Astrocyte (in vitro differentiated cells and primary cell): ENCODE measurements around the gene EFCAB6. TPM values are rescaled to one million over a fixed set of nuclear protein-coding genes. Genes with fewer than 3 reads are reported as not detected.

Experiments used
- DNase-seq: peaks from one replicate; pipeline ENCODE4 v3.0.0-alpha.2; 2010; ENCODE audit warnings: low read depth
- FAIRE-seq: peaks from 2 replicates; lab custom pipeline; 2011; peaks lifted over from hg19 to GRCh38; lab: Jason Lieb, UNC
- H2AFZ ChIP-seq: 2 replicates; pipeline ENCODE4 v1.6.0; 2012; ENCODE audit warnings: low read depth, low read length, inconsistent platforms
- H3K27ac ChIP-seq: 2 replicates; pipeline ENCODE4 v1.5.1; 2011; ENCODE audit warnings: low read depth, low read length, inconsistent platforms
- H3K27me3 ChIP-seq: 2 replicates; pipeline ENCODE4 v1.6.0; 2011; ENCODE audit warnings: low read length, inconsistent platforms; ENCODE audit not compliant: insufficient read depth
- H3K36me3 ChIP-seq: 2 replicates; pipeline ENCODE4 v1.5.1; 2011; ENCODE audit warnings: low read length, inconsistent platforms; ENCODE audit not compliant: insufficient read depth
- H3K4me1 ChIP-seq: 2 replicates; pipeline ENCODE4 v1.5.1; 2011; ENCODE audit warnings: low read length, inconsistent platforms; ENCODE audit not compliant: insufficient read depth
- H3K4me2 ChIP-seq: 2 replicates; pipeline ENCODE4 v1.6.0; 2012; ENCODE audit warnings: low read length, inconsistent platforms
- H3K4me3 ChIP-seq: 2 replicates; pipeline ENCODE4 v1.5.1; 2011; ENCODE audit warnings: low read depth, mild to moderate bottlenecking, low read length, inconsistent platforms; ENCODE audit not compliant: insufficient read depth
- H3K79me2 ChIP-seq: 2 replicates; pipeline ENCODE4 v1.6.0; 2012; ENCODE audit warnings: mild to moderate bottlenecking, low read length, inconsistent platforms; ENCODE audit not compliant: insufficient read depth
- H3K9ac ChIP-seq: 2 replicates; pipeline ENCODE4 v1.6.0; 2012; ENCODE audit warnings: mild to moderate bottlenecking, low read length, inconsistent platforms
- H3K9me3 ChIP-seq: 2 replicates; pipeline ENCODE4 v1.5.1; 2012; ENCODE audit warnings: low read depth, mild to moderate bottlenecking, low read length, inconsistent platforms; ENCODE audit not compliant: insufficient read depth
- H4K20me1 ChIP-seq: 2 replicates; pipeline ENCODE4 v1.6.0; 2012; ENCODE audit warnings: low read length, inconsistent platforms; ENCODE audit not compliant: insufficient read depth
- H3K27ac Mint-ChIP-seq: one replicate; pipeline ENCODE4 v1.8.0; 2021; ENCODE audit warnings: mild to moderate bottlenecking, mixed read lengths; ENCODE audit not compliant: unreplicated experiment
- H3K27me3 Mint-ChIP-seq: one replicate; pipeline ENCODE4 v1.8.0; 2021; ENCODE audit warnings: low read depth, mixed read lengths; ENCODE audit not compliant: unreplicated experiment
- H3K36me3 Mint-ChIP-seq: one replicate; pipeline ENCODE4 v1.8.0; 2021; ENCODE audit warnings: low read depth, mixed read lengths; ENCODE audit not compliant: unreplicated experiment
- H3K4me1 Mint-ChIP-seq: one replicate; pipeline ENCODE4 v1.8.0; 2021; ENCODE audit warnings: low read depth, mixed read lengths; ENCODE audit not compliant: unreplicated experiment
- H3K4me3 Mint-ChIP-seq: one replicate; pipeline ENCODE4 v1.8.0; 2021; ENCODE audit warnings: mild to moderate bottlenecking, moderate library complexity, mixed read lengths; ENCODE audit not compliant: unreplicated experiment
- H3K9me3 Mint-ChIP-seq: one replicate; pipeline ENCODE4 v1.8.0; 2021; ENCODE audit warnings: mild to moderate bottlenecking, mixed read lengths; ENCODE audit not compliant: unreplicated experiment
- CTCF ChIP-seq: IDR thresholded peaks from 2 replicates; pipeline ENCODE4 v1.5.1; 2011; ENCODE audit warnings: low read depth, mild to moderate bottlenecking, inconsistent platforms, low read length, moderate library complexity; ENCODE audit not compliant: insufficient read depth
- EZH2 ChIP-seq: IDR thresholded peaks from 2 replicates; pipeline ENCODE4 v1.6.1; 2012; ENCODE audit warnings: mild to moderate bottlenecking, low read length, inconsistent platforms; ENCODE audit not compliant: insufficient read depth
- total RNA-seq: library from RNA; stranded (reverse); gene quantifications from 2 replicates; pipeline ENCODE4 v1.2.1, GENCODE V29; 2021

EFCAB6 gene
- total RNA-seq, 1 donor from 2014 or later: 1.2 TPM

- Histone ChIP-seq H3K9ac (no peak overlapping the region), H3K36me3 (no peaks in the 10 kb centered on the region), H3K27ac (no peak overlapping the region), H3K27me3 (no peaks in the 10 kb centered on the region), H4K20me1 (no peaks in the 10 kb centered on the region), H3K4me3 (no peak overlapping the region), H3K79me2 (no peaks in the 10 kb centered on the region), H2AFZ (no peak overlapping the region), H3K4me2 (no peak overlapping the region), H3K4me1 (no peaks in the 10 kb centered on the region), H3K9me3 (peaks cover 1% of the 10 kb centered on the region)
- Mint-ChIP-seq H3K36me3 (peaks cover 2% of the 10 kb centered on the region), H3K9me3 (no peaks in the 10 kb centered on the region), H3K27ac (no peak overlapping the region), H3K4me3 (no peak overlapping the region), H3K4me1 (peaks cover 4% of the 10 kb centered on the region), H3K27me3 (peaks cover 38% of the 10 kb centered on the region)
- FAIRE-seq (no peak), DNase-seq (no peak)
- TF ChIP-seq EZH2: no peak
- no peak for TF ChIP-seq CTCF
Observed at GRCh38 chr22:43514476-43515157, 297.5 kb downstream of the EFCAB6 start.

GRCh38 chr22:43512279-43512678 lies 299.8 kb downstream of the EFCAB6 start:
- H3K9me3 ChIP-seq: peaks cover 3% of the 10 kb centered on the region
- H3K4me3 ChIP-seq: no peak overlapping the region
- H3K4me3 Mint-ChIP-seq: no peak overlapping the region
- H3K4me2 ChIP-seq: no peak overlapping the region
- no peaks in the 10 kb centered on the region for H3K79me2 ChIP-seq
- H3K27me3 Mint-ChIP-seq: peaks cover 33% of the 10 kb centered on the region
- H3K27ac Mint-ChIP-seq: no peak overlapping the region
- no peak overlapping the region for H3K9ac ChIP-seq
- no peak overlapping the region for H3K27ac ChIP-seq
- no peaks in the 10 kb centered on the region for H3K4me1 ChIP-seq
- H3K4me1 Mint-ChIP-seq: no peaks in the 10 kb centered on the region
- no peaks in the 10 kb centered on the region for H3K9me3 Mint-ChIP-seq
- H3K27me3 ChIP-seq: no peaks in the 10 kb centered on the region
- DNase-seq (no peak), FAIRE-seq (no peak)
- TF ChIP-seq EZH2 (no peak), CTCF (no peak)
- no peaks in the 10 kb centered on the region for H4K20me1 ChIP-seq
- H3K36me3 ChIP-seq: no peaks in the 10 kb centered on the region
- H2AFZ ChIP-seq: no peak overlapping the region
- H3K36me3 Mint-ChIP-seq: no peaks in the 10 kb centered on the region

DNA sequence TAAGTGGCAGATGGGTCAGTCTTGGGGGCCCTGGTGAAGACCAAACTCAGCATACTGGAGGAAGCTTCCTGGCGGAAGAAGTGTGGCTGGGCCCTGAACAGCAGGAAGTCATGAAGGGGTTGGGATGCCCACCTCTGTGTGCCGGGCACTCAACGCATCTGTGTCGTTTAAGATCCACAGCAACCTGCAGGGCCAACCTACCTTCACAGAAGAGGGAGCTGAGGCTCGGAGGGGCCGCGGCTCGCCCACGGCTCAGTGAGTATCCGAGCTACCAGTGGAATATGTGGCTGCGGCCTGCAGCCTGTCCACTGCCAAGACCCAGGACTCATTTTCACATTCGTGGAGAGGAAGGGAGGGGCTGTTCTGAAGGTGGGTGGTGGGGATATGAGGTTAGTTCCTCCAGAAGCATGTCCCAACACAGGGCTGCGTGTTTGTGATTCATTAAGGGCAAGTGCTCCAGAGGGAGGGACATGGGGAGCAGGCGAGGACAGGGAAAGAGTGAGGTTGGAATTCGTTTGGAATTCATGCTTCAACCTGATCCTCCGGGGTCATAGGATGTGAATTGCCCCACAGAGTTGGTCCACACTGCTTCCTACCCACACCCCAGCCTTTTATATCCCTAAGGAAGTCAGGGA lies 300.7 kb downstream of the EFCAB6 start:
- Histone ChIP-seq H2AFZ (no peak overlapping the region), H3K27ac (no peak overlapping the region), H3K4me2 (no peak overlapping the region), H3K36me3 (no peaks in the 10 kb centered on the region), H3K27me3 (no peaks in the 10 kb centered on the region), H3K4me1 (no peaks in the 10 kb centered on the region), H3K9ac (no peak overlapping the region), H3K79me2 (no peaks in the 10 kb centered on the region), H3K4me3 (no peak overlapping the region), H3K9me3 (peaks cover 3% of the 10 kb centered on the region), H4K20me1 (no peaks in the 10 kb centered on the region)
- TF ChIP-seq CTCF (no peak), EZH2 (no peak)
- no peaks in the 10 kb centered on the region for H3K4me1 Mint-ChIP-seq
- H3K36me3 Mint-ChIP-seq: no peaks in the 10 kb centered on the region
- no peaks in the 10 kb centered on the region for H3K9me3 Mint-ChIP-seq
- H3K27me3 Mint-ChIP-seq: peaks cover 27% of the 10 kb centered on the region
- H3K4me3 Mint-ChIP-seq: no peak overlapping the region
- FAIRE-seq: no peak
- DNase-seq: no peak
- H3K27ac Mint-ChIP-seq: no peak overlapping the region
